ENCODE data around the gene IL31RA.

- no peak for TF ChIP-seq CTCF (IDR thresholded peaks at IDR 0.05)
- no peak for TF ChIP-seq POLR2A (IDR thresholded peaks at IDR 0.05)
- no peak for TF ChIP-seq POLR2AphosphoS5 (IDR thresholded peaks at IDR 0.05)
These were observed 43.0 kb downstream of the IL31RA start for GRCh38 chr5:55894135-55894534.

Data from breast epithelium (tissue), 3 donors.